Neural cell (in vitro differentiated cells): ENCODE results near the gene TRAF3. TPM values are rescaled to one million over a fixed set of nuclear protein-coding genes. Genes with fewer than 3 reads are reported as not detected.

Source experiments
- H2AFZ ChIP-seq: fragments of 200-600, 300-800 bp; sonication (generic), shearing (Covaris generic); 2 replicates; pipeline ENCODE4 v1.6.0; 2014; ENCODE audit warnings: low read depth, mild to moderate bottlenecking, antibody characterized with exemption, low read length, moderate library complexity
- H3F3A ChIP-seq: fragments of 200-600 bp; shearing (Covaris generic); 2 replicates; pipeline ENCODE4 v1.6.1; 2016; ENCODE audit warnings: mild to moderate bottlenecking, moderate library complexity, mixed read lengths, antibody characterized with exemption, low read length; ENCODE audit not compliant: insufficient read depth, poor library complexity, severe bottlenecking
- H3K27ac ChIP-seq: fragments of 200-600, 300-800 bp; sonication (generic), shearing (Covaris generic); 2 replicates; pipeline ENCODE4 v1.5.1; 2014; ENCODE audit warnings: mild to moderate bottlenecking, low read length, moderate library complexity
- H3K27me3 ChIP-seq: fragments of 300-800, 200-600 bp; sonication (generic), shearing (Covaris generic); 2 replicates; pipeline ENCODE4 v1.6.0; 2014; ENCODE audit warnings: mild to moderate bottlenecking, low read depth, low read length, moderate library complexity; ENCODE audit not compliant: insufficient read depth
- H3K36me3 ChIP-seq: fragments of 300-800, 200-600 bp; sonication (generic), shearing (Covaris generic); 2 replicates; pipeline ENCODE4 v1.5.1; 2014; ENCODE audit warnings: mild to moderate bottlenecking, antibody characterized with exemption, low read length, moderate library complexity; ENCODE audit not compliant: insufficient read depth
- H3K4me2 ChIP-seq: fragments of 300-800, 200-600 bp; sonication (generic), shearing (Covaris generic); 2 replicates; pipeline ENCODE4 v1.6.0; 2014; ENCODE audit warnings: mild to moderate bottlenecking, low read length
- H3K4me3 ChIP-seq: fragments of 300-800, 200-600 bp; sonication (generic), shearing (Covaris generic); 2 replicates; pipeline ENCODE4 v1.5.1; 2014; ENCODE audit warnings: mild to moderate bottlenecking, low read length, moderate library complexity
- H3K79me2 ChIP-seq: fragments of 200-600 bp; shearing (Covaris generic); replicated peaks from 2 replicates; pipeline ENCODE4 v1.6.0; 2014; ENCODE audit warnings: mild to moderate bottlenecking, low read length, moderate library complexity; ENCODE audit not compliant: insufficient read depth
- H3K9ac ChIP-seq: fragments of 300-800, 200-600 bp; sonication (generic), shearing (Covaris generic); 2 replicates; pipeline ENCODE4 v1.6.1; 2016; ENCODE audit warnings: mild to moderate bottlenecking, low read length, mixed read lengths
- H3K9me2 ChIP-seq: fragments of 200-600 bp; shearing (Covaris generic); 2 replicates; pipeline ENCODE4 v1.6.1; 2016; ENCODE audit warnings: mild to moderate bottlenecking, low read length, mixed read lengths; ENCODE audit not compliant: insufficient read depth
- H3K9me3 ChIP-seq: fragments of 200-600, 300-800 bp; sonication (generic), shearing (Covaris generic); 2 replicates; pipeline ENCODE4 v1.6.1; 2016; ENCODE audit warnings: mild to moderate bottlenecking, mixed run types, low read length, moderate library complexity, mixed read lengths
- H4K20me1 ChIP-seq: fragments of 200-600 bp; shearing (Covaris generic); 2 replicates; pipeline ENCODE4 v1.6.1; 2016; ENCODE audit warnings: mild to moderate bottlenecking, mixed run types; ENCODE audit not compliant: insufficient read depth
- EP300 ChIP-seq: fragments of 450-650 bp; conservative IDR thresholded peaks from 2 replicates; pipeline ENCODE4 v1.6.1; 2014; ENCODE audit warnings: antibody characterized with exemption, mild to moderate bottlenecking, moderate library complexity; ENCODE audit not compliant: poor library complexity, severe bottlenecking
- EZH2 ChIP-seq: fragments of 200-600, 300-800 bp; shearing (Covaris generic), sonication (generic); IDR thresholded peaks from 2 replicates; pipeline ENCODE4 v1.6.1; 2014; ENCODE audit warnings: antibody characterized with exemption, low read length, borderline replicate concordance, mild to moderate bottlenecking; ENCODE audit not compliant: insufficient read depth, poor library complexity, severe bottlenecking
- MXI1 ChIP-seq: fragments of 450-650 bp; conservative IDR thresholded peaks from 2 replicates; pipeline ENCODE4 v1.6.1; 2014; ENCODE audit warnings: antibody characterized with exemption, mild to moderate bottlenecking; ENCODE audit not compliant: poor library complexity, severe bottlenecking
- POLR2AphosphoS5 ChIP-seq: IDR thresholded peaks from 2 replicates; pipeline ENCODE4 v1.6.1; 2012
- RAD21 ChIP-seq: fragments of 450-650 bp; conservative IDR thresholded peaks from 2 replicates; pipeline ENCODE4 v1.6.1; 2014; ENCODE audit warnings: antibody characterized with exemption, mild to moderate bottlenecking, moderate library complexity
- REST ChIP-seq: IDR thresholded peaks from 2 replicates; pipeline ENCODE4 v1.6.1; 2012; ENCODE audit warnings: borderline replicate concordance
- SMC3 ChIP-seq: fragments of 450-650 bp; conservative IDR thresholded peaks from 2 replicates; pipeline ENCODE4 v1.6.1; 2014; ENCODE audit warnings: antibody characterized with exemption, mild to moderate bottlenecking, moderate library complexity; ENCODE audit not compliant: poor library complexity
- TAF1 ChIP-seq: IDR thresholded peaks from 2 replicates; pipeline ENCODE4 v1.6.1; 2012; ENCODE audit warnings: low read depth
- polyA plus RNA-seq: library from polyadenylated mRNA; depleted of rRNA; stranded (reverse); fragments of >200 nt; gene quantifications from 2 replicates; pipeline ENCODE4 v1.2.3, GENCODE V29; 2014
- TF ChIP-seq, protein P1 (sequence below): fragments of 450-650 bp; IDR thresholded peaks from 2 replicates; pipeline ENCODE4 v1.5.1; 2014; ENCODE audit warnings: antibody characterized with exemption, mild to moderate bottlenecking, moderate library complexity; ENCODE audit not compliant: poor library complexity, severe bottlenecking

TRAF3 gene
- polyA plus RNA-seq, 1 donor from 2014 or later: 13.3 TPM

- Histone ChIP-seq H3K4me2 (no peak overlapping the region), H3F3A (no peaks in the 10 kb centered on the region), H2AFZ (no peak overlapping the region), H3K79me2 (no peaks in the 10 kb centered on the region), H3K4me3 (no peak overlapping the region), H3K27ac (no peak overlapping the region), H3K9me3 (no peaks in the 10 kb centered on the region), H4K20me1 (no peaks in the 10 kb centered on the region), H3K27me3 (no peaks in the 10 kb centered on the region), H3K36me3 (no peaks in the 10 kb centered on the region), H3K9me2 (no peaks in the 10 kb centered on the region), H3K9ac (no peak overlapping the region)
- TF ChIP-seq RAD21: no peak
- no peak for TF ChIP-seq TAF1
- TF ChIP-seq EZH2: no peak
Observed at GRCh38 chr14:102793531-102794328, 16.5 kb downstream of the TRAF3 start.

GRCh38 chr14:102795060-102795925 lies 18.0 kb downstream of the TRAF3 start:
- H3K36me3 ChIP-seq: no peaks in the 10 kb centered on the region
- H4K20me1 ChIP-seq: no peaks in the 10 kb centered on the region
- TF ChIP-seq RAD21: no peak
- TF ChIP-seq MXI1: no peak
- TF ChIP-seq, protein P1, sequence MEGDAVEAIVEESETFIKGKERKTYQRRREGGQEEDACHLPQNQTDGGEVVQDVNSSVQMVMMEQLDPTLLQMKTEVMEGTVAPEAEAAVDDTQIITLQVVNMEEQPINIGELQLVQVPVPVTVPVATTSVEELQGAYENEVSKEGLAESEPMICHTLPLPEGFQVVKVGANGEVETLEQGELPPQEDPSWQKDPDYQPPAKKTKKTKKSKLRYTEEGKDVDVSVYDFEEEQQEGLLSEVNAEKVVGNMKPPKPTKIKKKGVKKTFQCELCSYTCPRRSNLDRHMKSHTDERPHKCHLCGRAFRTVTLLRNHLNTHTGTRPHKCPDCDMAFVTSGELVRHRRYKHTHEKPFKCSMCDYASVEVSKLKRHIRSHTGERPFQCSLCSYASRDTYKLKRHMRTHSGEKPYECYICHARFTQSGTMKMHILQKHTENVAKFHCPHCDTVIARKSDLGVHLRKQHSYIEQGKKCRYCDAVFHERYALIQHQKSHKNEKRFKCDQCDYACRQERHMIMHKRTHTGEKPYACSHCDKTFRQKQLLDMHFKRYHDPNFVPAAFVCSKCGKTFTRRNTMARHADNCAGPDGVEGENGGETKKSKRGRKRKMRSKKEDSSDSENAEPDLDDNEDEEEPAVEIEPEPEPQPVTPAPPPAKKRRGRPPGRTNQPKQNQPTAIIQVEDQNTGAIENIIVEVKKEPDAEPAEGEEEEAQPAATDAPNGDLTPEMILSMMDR: no peak
- peak; percentile 29 for TF ChIP-seq REST
- TF ChIP-seq EP300: peak; percentile 45
- TF ChIP-seq EZH2: no peak
- TF ChIP-seq SMC3: no peak
- TF ChIP-seq POLR2AphosphoS5: peak; percentile 68
- no peak for TF ChIP-seq TAF1
- peak overlapping the region; percentile 82 for H3K27ac ChIP-seq
- no peaks in the 10 kb centered on the region for H3K27me3 ChIP-seq
- no peaks in the 10 kb centered on the region for H3F3A ChIP-seq
- no peaks in the 10 kb centered on the region for H3K9me3 ChIP-seq
- H3K4me2 ChIP-seq: peak overlapping the region; percentile 47
- peak overlapping the region; percentile 61 for H2AFZ ChIP-seq
- no peaks in the 10 kb centered on the region for H3K79me2 ChIP-seq
- H3K4me3 ChIP-seq: peak overlapping the region; percentile 32
- peak overlapping the region; percentile 62 for H3K9ac ChIP-seq
- H3K9me2 ChIP-seq: no peaks in the 10 kb centered on the region
